ENCODE results near the gene LPGAT1.

DNA sequence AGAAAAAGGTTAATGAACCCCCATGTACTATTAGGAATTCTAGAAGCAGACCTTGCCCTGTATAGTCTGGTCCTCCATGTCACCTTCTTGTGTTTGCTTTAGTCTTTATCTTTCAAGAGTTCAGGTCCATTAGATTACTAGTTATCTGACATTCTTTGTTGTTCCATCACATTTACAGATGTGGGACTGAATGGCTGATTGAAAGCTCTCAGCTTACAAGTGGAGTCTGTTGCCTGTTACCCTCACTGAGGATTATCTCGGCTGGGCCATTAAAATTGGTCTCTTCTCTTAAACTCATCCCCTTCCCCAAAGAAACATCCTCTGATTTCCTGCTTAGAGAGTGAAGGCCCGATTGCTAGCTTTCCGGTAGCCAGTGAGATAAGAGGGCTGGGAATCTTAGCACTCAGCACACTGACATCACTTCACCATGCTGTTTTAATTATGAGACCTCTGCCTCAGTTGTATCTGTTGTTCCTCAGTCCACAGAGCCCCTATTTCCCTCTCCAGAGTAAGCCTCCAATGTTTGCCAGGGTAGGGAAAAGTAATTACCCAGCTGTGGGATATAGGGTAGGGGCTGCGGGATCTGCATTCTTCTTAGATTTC lies 76.8 kb downstream of the LPGAT1 start:
- TF ChIP-seq, protein P1, sequence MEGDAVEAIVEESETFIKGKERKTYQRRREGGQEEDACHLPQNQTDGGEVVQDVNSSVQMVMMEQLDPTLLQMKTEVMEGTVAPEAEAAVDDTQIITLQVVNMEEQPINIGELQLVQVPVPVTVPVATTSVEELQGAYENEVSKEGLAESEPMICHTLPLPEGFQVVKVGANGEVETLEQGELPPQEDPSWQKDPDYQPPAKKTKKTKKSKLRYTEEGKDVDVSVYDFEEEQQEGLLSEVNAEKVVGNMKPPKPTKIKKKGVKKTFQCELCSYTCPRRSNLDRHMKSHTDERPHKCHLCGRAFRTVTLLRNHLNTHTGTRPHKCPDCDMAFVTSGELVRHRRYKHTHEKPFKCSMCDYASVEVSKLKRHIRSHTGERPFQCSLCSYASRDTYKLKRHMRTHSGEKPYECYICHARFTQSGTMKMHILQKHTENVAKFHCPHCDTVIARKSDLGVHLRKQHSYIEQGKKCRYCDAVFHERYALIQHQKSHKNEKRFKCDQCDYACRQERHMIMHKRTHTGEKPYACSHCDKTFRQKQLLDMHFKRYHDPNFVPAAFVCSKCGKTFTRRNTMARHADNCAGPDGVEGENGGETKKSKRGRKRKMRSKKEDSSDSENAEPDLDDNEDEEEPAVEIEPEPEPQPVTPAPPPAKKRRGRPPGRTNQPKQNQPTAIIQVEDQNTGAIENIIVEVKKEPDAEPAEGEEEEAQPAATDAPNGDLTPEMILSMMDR (IDR thresholded peaks at IDR 0.05): no peak
- no peak for TF ChIP-seq POLR2A (IDR thresholded peaks at IDR 0.05)

Measured in heart left ventricle (tissue), 13 donors.